ENCODE measurements around the gene CAGE1. TPM values are rescaled to one million over a fixed set of nuclear protein-coding genes. Genes with fewer than 3 reads are reported as not detected.
"Not testable (repeated sequence)": the region's sequence is repeated elsewhere in the genome, so short reads cannot be mapped to it uniquely, and the experiment has no call there.

CAGE1 gene
- total and polyA plus RNA-seq, 5 donors from 2014 or later, result 0.08 to 0.57 TPM; not detected in 3

DNA sequence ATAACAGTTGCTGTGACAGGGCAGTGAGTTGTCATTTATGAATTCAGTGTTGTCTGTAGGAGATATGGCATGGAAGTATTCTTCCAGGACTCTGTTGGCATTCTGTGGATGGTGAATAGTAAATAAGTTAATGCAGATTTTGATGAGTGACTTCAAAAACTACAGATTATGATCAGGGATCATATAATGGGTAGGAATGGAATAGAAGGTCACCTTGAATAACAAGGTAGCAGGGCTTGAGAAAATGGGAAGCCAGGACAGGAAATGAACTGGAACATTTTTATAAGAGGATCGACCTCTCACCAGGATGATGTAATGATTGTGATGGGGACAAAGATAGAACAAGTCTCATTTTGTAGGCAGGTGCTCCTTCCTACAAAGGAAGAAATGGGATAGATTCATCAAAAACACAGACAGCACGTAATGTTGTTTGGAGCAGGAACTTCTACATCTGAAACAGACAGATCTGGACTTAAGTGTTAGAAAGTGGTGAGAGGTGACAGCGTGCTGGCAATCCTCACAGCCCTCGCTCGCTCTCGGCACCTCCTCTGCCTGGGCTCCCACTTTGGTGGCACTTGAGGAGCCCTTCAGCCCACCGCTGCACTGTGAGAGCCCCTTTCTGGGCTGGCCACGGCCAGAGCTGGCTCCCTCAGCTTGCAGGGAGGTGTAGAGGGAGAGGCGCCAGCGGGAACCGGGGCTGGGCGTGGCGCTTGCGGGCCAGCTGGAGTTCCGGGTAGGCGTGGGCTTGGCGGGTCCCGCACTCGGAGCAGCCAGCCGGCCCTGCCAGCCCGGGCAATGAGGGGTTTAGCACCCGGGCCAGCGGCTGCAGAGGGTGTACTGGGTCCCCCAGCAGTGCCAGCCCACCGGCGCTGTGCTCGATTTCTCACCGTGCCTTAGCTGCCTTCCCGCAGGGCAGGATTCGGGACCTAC lies 45.7 kb downstream of the CAGE1 start:
- H3K27ac Mint-ChIP-seq, result no peak overlapping the region
- H3K27ac ChIP-seq (ENCODE audit: insufficient read depth, low read length, poor library complexity, severe bottlenecking), result no peak overlapping the region
- no peaks in the 10 kb centered on the region for H3K36me3 ChIP-seq (ENCODE audit: control insufficient read depth, insufficient read depth, low read length)
- H3K27me3 Mint-ChIP-seq, result peaks cover 38% of the 10 kb centered on the region
- H3K4me3 ChIP-seq (ENCODE audit: low read depth, low read length), result no peak overlapping the region
- H3K4me1 Mint-ChIP-seq, result peaks cover 0 to 3% (median 2%) of the 10 kb centered on the region in 4 donors
- H3K4me1 ChIP-seq (ENCODE audit: control insufficient read depth, insufficient read depth, low read length, poor library complexity, severe bottlenecking), result no peaks in the 10 kb centered on the region
- no peak overlapping the region for H3K4me3 Mint-ChIP-seq
- peaks cover 7% of the 10 kb centered on the region for H3K27me3 ChIP-seq (ENCODE audit: control insufficient read depth, insufficient read depth, low read length)
- H3K9me3 Mint-ChIP-seq, result no peaks in the 10 kb centered on the region
- ATAC-seq (ENCODE audit: low read depth in 2 of 2), result no peak
- no peak for DNase-seq
- H3K9me3 ChIP-seq (ENCODE audit: control insufficient read depth in 2 of 2, low read length in 2 of 2), result no peaks in the 10 kb centered on the region
- H3K36me3 Mint-ChIP-seq, result no peaks in the 10 kb centered on the region

DNA sequence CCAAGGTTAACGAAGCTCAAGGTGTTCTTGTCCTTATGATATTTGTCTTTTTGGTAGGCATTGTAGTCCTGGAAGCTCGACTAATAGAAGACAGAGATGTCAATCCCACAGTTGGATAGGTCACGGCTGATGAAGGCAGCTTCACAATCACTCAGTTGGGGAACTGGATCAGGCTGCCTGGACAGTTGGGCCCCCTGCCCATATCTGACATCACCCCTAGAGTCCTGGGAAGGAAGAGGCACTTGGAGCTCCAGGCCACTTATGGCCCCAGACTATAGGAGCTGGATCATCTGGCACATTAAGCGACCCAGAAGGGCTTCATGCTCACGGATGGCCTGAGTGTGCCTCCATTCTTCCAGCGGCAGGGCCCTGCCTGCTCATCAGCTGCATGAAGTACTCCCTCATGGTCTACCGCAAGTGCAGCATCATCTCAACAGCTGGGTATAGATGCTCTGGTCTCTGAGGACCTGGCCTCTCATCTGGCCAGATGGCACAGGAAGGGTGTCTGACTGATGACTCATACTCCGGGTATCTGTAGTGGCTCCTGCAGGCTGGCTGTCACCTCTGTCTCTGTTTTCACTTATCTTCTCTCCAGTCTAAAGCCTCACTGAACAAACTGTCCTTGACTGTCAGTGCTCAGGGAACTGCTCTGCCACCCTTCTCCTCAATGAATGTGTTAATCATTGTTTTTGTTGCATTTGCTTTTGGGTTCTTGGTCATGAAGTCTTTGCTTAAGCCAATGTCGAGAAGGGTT lies 47.4 kb downstream of the CAGE1 start:
- Histone ChIP-seq H3K4me1 (ENCODE audit: control insufficient read depth, insufficient read depth, low read length, poor library complexity, severe bottlenecking) (no peaks in the 10 kb centered on the region), H3K36me3 (ENCODE audit: control insufficient read depth, insufficient read depth, low read length) (no peaks in the 10 kb centered on the region), H3K27me3 (ENCODE audit: control insufficient read depth, insufficient read depth, low read length) (peaks cover 7% of the 10 kb centered on the region), H3K27ac (ENCODE audit: insufficient read depth, low read length, poor library complexity, severe bottlenecking) (no peak overlapping the region), H3K4me3 (ENCODE audit: low read depth, low read length) (no peak overlapping the region), H3K9me3 (ENCODE audit: control insufficient read depth in 2 of 2, low read length in 2 of 2) (no peaks in the 10 kb centered on the region)
- Mint-ChIP-seq H3K4me1 (peaks cover 0 to 3% (median 2%) of the 10 kb centered on the region in 4 donors), H3K27ac (no peak overlapping the region), H3K27me3 (peaks cover 41% of the 10 kb centered on the region), H3K9me3 (no peaks in the 10 kb centered on the region), H3K4me3 (no peak overlapping the region), H3K36me3 (no peaks in the 10 kb centered on the region)
- DNase-seq (peak in 1 of 3 donors; percentile 7), ATAC-seq (ENCODE audit: low read depth in 2 of 2) (no peak)

DNA sequence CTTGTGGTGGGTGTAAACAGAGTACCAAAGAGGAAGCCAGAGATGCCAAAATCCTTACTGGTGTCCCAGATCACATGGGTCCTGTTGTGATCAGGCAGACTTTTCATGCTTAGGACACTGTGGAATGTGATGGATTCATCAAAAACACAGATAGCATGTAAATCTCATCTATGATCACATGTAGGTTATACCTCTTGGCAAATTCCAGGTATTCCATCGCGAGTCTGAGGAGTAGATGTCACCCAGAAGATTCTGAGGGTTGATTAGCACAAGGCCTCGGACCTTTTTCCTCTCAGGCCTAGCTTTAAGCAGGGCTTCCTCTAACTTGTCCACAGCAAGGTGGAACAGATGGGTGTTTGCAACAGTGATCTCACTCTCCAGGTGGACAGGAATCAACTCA lies 48.3 kb downstream of the CAGE1 start:
- Histone ChIP-seq H3K27ac (ENCODE audit: insufficient read depth, low read length, poor library complexity, severe bottlenecking) (no peak overlapping the region), H3K9me3 (ENCODE audit: control insufficient read depth in 2 of 2, low read length in 2 of 2) (no peaks in the 10 kb centered on the region), H3K4me3 (ENCODE audit: low read depth, low read length) (no peak overlapping the region), H3K27me3 (ENCODE audit: control insufficient read depth, insufficient read depth, low read length) (peaks cover 7% of the 10 kb centered on the region), H3K36me3 (ENCODE audit: control insufficient read depth, insufficient read depth, low read length) (no peaks in the 10 kb centered on the region), H3K4me1 (ENCODE audit: control insufficient read depth, insufficient read depth, low read length, poor library complexity, severe bottlenecking) (no peaks in the 10 kb centered on the region)
- Mint-ChIP-seq H3K9me3 (no peaks in the 10 kb centered on the region), H3K27ac (no peak overlapping the region), H3K4me1 (peaks cover 0 to 3% (median 2%) of the 10 kb centered on the region in 4 donors), H3K36me3 (no peaks in the 10 kb centered on the region), H3K4me3 (no peak overlapping the region), H3K27me3 (peaks cover 41% of the 10 kb centered on the region)
- ATAC-seq (ENCODE audit: low read depth in 2 of 2) (no peak), DNase-seq (no peak)

DNA sequence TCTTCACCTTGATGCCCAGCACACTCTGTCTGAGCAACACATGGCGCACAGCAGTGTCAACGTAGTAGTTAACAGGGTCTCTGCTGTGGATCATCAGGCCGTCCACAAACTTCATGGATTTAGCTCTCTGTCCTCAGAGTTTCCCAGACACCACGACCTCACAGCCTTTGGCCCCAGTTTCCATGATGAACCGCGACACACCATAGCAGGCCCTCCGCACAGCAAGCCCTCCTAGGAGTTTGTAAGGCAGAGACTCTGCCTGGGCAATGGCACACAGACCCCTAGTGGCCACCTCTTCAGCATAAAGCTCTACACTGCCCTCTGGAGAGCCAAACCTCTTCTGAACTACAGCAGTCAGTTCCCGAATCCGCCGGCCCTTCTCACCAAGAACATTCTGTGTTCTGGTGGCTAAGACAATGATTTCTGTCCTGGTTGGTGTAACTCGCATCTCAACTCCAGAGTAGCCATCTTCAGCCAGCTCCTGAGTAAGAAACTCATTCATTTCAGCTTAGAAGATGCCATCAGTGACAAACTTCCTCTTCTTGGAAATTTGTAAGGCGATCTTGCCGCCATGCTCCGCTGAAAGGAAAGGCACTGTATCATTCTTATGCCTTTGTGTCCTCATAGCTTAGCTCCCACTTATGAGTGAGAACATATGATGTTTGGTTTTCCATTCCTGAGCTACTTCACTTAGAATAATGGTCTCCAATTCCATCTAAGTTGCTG lies 50.4 kb downstream of the CAGE1 start:
- not testable (repeated sequence) for H3K4me3 ChIP-seq (ENCODE audit: low read depth, low read length); H3K4me3 Mint-ChIP-seq
- peak in 1 of 3 donors; percentile 33 for DNase-seq

DNA sequence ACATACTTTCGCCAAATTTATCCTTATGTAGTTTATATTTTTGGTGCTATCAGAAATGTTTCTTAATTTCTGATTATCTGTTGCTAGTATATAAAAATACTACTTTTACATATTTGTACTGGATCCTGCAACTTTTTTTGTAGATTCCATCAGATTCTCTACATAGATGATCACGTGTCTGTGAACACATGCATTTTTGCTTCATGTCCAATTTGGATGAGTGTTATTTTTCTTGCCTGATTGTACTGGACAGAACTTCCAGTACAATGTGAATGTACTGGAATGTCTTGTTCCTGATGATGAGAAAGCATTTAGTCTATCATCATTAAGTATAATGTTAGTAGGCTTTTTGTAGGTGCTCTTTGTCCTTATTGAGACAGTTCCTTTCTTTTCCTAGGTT lies 51.5 kb downstream of the CAGE1 start:
- no peak overlapping the region for H3K27ac Mint-ChIP-seq
- H3K27ac ChIP-seq (ENCODE audit: insufficient read depth, low read length, poor library complexity, severe bottlenecking), result no peak overlapping the region
- H3K36me3 Mint-ChIP-seq, result no peaks in the 10 kb centered on the region

More for the DNA sequence above, 50.4 kb downstream of the CAGE1 start:
- not testable (repeated sequence) for H3K27ac ChIP-seq (ENCODE audit: insufficient read depth, low read length, poor library complexity, severe bottlenecking); H3K27ac Mint-ChIP-seq; H3K9me3 Mint-ChIP-seq; H3K9me3 ChIP-seq (ENCODE audit: control insufficient read depth in 2 of 2, low read length in 2 of 2); H3K36me3 ChIP-seq (ENCODE audit: control insufficient read depth, insufficient read depth, low read length); H3K27me3 ChIP-seq (ENCODE audit: control insufficient read depth, insufficient read depth, low read length); H3K36me3 Mint-ChIP-seq; H3K4me1 Mint-ChIP-seq; ATAC-seq (ENCODE audit: low read depth in 2 of 2); H3K4me1 ChIP-seq (ENCODE audit: control insufficient read depth, insufficient read depth, low read length, poor library complexity, severe bottlenecking)
- H3K27me3 Mint-ChIP-seq, result peaks cover 41% of the 10 kb centered on the region

DNA sequence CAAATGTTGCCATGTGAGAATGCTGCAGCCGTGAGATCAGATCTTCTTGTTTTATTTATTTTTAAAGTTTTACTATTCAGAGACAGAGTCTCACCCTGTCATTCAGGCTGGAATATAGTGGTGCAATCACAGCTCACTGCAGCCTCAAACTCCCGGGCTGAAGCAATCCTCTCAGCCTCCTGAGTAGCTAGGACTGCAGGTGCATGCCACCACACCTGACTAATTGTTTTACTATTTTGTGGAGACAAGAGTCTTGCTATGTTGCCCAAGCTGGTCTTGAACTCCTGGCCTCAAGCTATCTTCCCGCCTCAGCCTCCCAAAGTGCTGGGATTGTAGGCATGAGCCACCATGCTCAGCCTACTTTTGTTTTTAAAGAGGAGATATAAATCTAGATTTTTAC lies 54.0 kb downstream of the CAGE1 start:
- no peaks in the 10 kb centered on the region for H3K9me3 ChIP-seq (ENCODE audit: control insufficient read depth in 2 of 2, low read length in 2 of 2)
- H3K4me1 ChIP-seq (ENCODE audit: control insufficient read depth, insufficient read depth, low read length, poor library complexity, severe bottlenecking), result no peaks in the 10 kb centered on the region
- no peak for ATAC-seq (ENCODE audit: low read depth in 2 of 2)
- Mint-ChIP-seq H3K27me3 (peaks cover 30% of the 10 kb centered on the region), H3K27ac (no peak overlapping the region), H3K4me3 (no peak overlapping the region), H3K9me3 (no peaks in the 10 kb centered on the region), H3K36me3 (no peaks in the 10 kb centered on the region), H3K4me1 (no peaks in the 10 kb centered on the region)
- DNase-seq, result no peak
- peaks cover 3% of the 10 kb centered on the region for H3K27me3 ChIP-seq (ENCODE audit: control insufficient read depth, insufficient read depth, low read length)
- no peak overlapping the region for H3K27ac ChIP-seq (ENCODE audit: insufficient read depth, low read length, poor library complexity, severe bottlenecking)
- no peak overlapping the region for H3K4me3 ChIP-seq (ENCODE audit: low read depth, low read length)
- no peaks in the 10 kb centered on the region for H3K36me3 ChIP-seq (ENCODE audit: control insufficient read depth, insufficient read depth, low read length)

More for the DNA sequence above, 51.5 kb downstream of the CAGE1 start:
- H3K4me3 Mint-ChIP-seq, result no peak overlapping the region
- no peaks in the 10 kb centered on the region for H3K4me1 Mint-ChIP-seq
- H3K27me3 ChIP-seq (ENCODE audit: control insufficient read depth, insufficient read depth, low read length), result peaks cover 7% of the 10 kb centered on the region
- peaks cover 33% of the 10 kb centered on the region for H3K27me3 Mint-ChIP-seq
- no peaks in the 10 kb centered on the region for H3K4me1 ChIP-seq (ENCODE audit: control insufficient read depth, insufficient read depth, low read length, poor library complexity, severe bottlenecking)
- H3K4me3 ChIP-seq (ENCODE audit: low read depth, low read length), result no peak overlapping the region
- no peaks in the 10 kb centered on the region for H3K9me3 Mint-ChIP-seq
- H3K36me3 ChIP-seq (ENCODE audit: control insufficient read depth, insufficient read depth, low read length), result no peaks in the 10 kb centered on the region
- H3K9me3 ChIP-seq (ENCODE audit: control insufficient read depth in 2 of 2, low read length in 2 of 2), result no peaks in the 10 kb centered on the region
- ATAC-seq (ENCODE audit: low read depth in 2 of 2) (no peak), DNase-seq (no peak)

DNA sequence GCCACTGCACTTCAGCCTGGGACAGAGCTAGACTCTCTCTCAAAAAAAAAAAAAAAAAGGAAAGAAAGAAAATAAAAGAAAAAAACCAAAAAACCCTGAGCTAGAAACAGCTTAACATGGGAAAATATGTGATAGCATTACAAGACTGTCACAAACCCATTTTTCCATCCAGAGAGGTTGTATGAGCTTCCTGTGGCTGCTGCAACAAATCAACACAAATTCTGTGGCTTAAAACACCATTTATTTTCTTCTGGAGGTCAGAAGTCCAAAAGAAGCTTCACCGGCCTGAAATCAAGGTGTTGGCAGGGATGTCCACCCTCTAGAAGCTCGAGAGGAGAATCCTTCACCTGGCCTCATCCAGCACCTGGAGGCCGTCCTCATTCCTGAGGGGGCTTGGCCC lies 54.9 kb downstream of the CAGE1 start:
- DNase-seq (no peak), ATAC-seq (ENCODE audit: low read depth in 2 of 2) (no peak)
- H3K4me3 Mint-ChIP-seq, result no peak overlapping the region

More for the DNA sequence above, 54.9 kb downstream of the CAGE1 start:
- Mint-ChIP-seq H3K27ac (no peak overlapping the region), H3K36me3 (no peaks in the 10 kb centered on the region), H3K27me3 (peaks cover 24% of the 10 kb centered on the region), H3K9me3 (no peaks in the 10 kb centered on the region), H3K4me1 (no peaks in the 10 kb centered on the region)
- Histone ChIP-seq H3K4me3 (ENCODE audit: low read depth, low read length) (no peak overlapping the region), H3K27me3 (ENCODE audit: control insufficient read depth, insufficient read depth, low read length) (peaks cover 3% of the 10 kb centered on the region), H3K27ac (ENCODE audit: insufficient read depth, low read length, poor library complexity, severe bottlenecking) (no peak overlapping the region), H3K9me3 (ENCODE audit: control insufficient read depth in 2 of 2, low read length in 2 of 2) (no peaks in the 10 kb centered on the region), H3K36me3 (ENCODE audit: control insufficient read depth, insufficient read depth, low read length) (no peaks in the 10 kb centered on the region), H3K4me1 (ENCODE audit: control insufficient read depth, insufficient read depth, low read length, poor library complexity, severe bottlenecking) (no peaks in the 10 kb centered on the region)

Measured in CD4-positive, CD25-positive, alpha-beta regulatory T cell (primary cell).